AG20443 (cell line): ENCODE data around the gene ZNF710.
"Not testable (repeated sequence)": the region's sequence is repeated elsewhere in the genome, so short reads cannot be mapped to it uniquely, and the experiment has no call there.

Experiments
- DNase-seq: peaks from one replicate; pipeline ENCODE4 v3.0.0; 2012; ENCODE audit warnings: low spot score, mixed read lengths

Gene ZNF710

GRCh38 chr15:90062462-90062932, 61.4 kb downstream of the ZNF710 start:
- no peak for DNase-seq

- no peak for DNase-seq
Measured at GRCh38 chr15:90062973-90063769, 62.0 kb downstream of the ZNF710 start.

DNA sequence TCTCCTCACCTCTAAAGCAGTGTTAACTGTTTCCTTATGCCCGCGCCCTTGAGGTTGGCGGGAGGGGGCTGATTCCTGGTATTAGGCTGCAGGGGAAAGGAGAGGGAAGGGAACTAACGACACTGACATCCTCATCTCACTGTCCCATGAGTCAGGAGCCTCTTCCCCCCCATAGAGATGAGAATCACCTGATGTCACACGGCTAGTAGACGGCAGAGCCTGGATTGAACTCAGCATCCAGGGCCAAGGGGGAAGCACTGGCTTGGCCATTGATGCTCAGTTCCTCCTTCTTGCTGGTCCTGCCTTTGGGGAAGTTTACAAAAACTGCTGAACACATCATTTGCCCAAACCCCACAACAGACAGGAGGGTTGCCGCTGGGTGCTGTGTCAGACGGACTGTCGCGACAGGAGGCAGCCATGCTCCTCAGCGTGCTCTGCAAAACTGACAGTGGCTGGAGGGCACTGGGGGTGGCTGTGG, 62.7 kb downstream of the ZNF710 start:
- DNase-seq: no peak

- no peak for DNase-seq
Measured at GRCh38 chr15:90064911-90065681, 64.0 kb downstream of the ZNF710 start.

DNA sequence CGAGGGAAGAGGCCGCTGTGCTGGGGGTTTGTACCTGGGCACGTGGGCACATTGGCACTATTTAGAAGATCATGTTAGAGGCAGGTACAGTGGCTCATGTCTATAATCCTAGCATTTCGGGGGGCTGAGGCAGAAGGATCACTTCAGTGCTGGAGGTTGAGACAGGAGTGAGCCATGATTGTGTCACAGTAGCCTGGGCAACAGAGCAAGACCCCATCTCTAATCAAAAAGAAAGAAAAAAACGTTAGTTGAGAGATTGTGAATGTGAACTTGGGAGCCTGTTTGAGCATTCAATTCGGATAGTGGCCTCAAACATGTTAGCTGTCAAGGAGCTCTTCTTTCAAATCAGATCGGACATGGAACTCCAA, 64.5 kb downstream of the ZNF710 start:
- DNase-seq: no peak

DNA sequence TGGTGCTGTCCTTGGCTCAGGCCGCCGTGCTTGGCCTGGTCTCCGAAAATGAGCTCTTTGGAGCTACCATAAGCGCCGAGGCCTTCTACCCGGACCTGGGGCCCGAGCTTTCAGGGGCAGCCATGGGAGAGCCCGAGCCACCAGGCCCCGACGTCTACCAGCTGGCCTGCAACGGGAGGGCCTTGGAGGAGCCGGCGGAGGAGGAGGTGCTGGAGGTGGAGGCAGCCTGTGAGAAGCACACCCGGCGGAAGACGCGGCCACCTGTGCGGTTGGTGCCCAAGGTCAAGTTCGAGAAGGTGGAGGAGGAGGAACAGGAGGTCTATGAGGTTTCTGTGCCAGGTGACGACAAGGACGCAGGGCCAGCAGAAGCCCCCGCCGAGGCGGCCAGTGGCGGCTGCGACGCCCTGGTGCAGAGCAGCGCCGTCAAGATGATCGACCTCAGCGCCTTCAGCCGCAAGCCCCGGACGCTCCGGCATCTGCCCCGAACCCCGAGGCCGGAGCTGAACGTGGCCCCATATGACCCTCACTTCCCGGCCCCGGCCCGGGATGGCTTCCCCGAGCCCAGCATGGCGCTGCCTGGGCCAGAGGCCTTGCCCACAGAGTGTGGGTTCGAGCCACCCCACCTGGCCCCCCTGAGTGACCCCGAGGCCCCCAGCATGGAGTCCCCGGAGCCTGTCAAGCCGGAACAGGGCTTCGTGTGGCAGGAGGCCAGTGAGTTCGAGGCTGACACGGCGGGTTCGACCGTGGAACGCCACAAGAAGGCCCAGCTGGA, 66.2 kb downstream of the ZNF710 start:
- DNase-seq: no peak

- DNase-seq: no peak
Measured at GRCh38 chr15:90067953-90068606, 67.0 kb downstream of the ZNF710 start.

GRCh38 chr15:90070623-90071022, 69.5 kb downstream of the ZNF710 start:
- not testable (repeated sequence) for DNase-seq

GRCh38 chr15:90071220-90071807, 70.2 kb downstream of the ZNF710 start:
- DNase-seq: peak; percentile 80

- no peak for DNase-seq
Measured at GRCh38 chr15:90072978-90073640, 72.0 kb downstream of the ZNF710 start.

GRCh38 chr15:90074023-90074422, 72.9 kb downstream of the ZNF710 start:
- no peak for DNase-seq

GRCh38 chr15:90074916-90075315, 73.8 kb downstream of the ZNF710 start:
- DNase-seq: no peak

GRCh38 chr15:90075420-90076289, 74.5 kb downstream of the ZNF710 start:
- DNase-seq: no peak

DNA sequence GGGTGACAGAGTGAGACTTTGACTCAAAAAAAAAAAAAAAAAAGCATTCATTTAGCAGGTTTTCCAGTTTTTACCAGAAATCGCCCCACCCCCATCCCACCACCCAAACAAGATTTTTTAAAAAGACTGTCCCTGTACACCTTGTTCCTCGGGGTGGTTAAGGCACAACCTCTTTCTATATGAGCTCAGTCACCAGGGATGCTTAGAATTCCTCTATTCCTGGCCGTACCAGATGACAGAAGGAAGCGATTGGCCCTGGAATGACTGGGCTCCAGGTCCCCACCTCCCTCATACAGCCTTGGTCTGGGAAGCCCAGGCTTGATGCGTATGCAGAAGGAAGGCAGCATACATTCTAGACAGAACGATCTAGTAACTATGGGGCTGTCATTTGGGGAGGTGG, 75.6 kb downstream of the ZNF710 start:
- DNase-seq: no peak

GRCh38 chr15:90078965-90079364, 77.8 kb downstream of the ZNF710 start:
- DNase-seq: no peak

DNA sequence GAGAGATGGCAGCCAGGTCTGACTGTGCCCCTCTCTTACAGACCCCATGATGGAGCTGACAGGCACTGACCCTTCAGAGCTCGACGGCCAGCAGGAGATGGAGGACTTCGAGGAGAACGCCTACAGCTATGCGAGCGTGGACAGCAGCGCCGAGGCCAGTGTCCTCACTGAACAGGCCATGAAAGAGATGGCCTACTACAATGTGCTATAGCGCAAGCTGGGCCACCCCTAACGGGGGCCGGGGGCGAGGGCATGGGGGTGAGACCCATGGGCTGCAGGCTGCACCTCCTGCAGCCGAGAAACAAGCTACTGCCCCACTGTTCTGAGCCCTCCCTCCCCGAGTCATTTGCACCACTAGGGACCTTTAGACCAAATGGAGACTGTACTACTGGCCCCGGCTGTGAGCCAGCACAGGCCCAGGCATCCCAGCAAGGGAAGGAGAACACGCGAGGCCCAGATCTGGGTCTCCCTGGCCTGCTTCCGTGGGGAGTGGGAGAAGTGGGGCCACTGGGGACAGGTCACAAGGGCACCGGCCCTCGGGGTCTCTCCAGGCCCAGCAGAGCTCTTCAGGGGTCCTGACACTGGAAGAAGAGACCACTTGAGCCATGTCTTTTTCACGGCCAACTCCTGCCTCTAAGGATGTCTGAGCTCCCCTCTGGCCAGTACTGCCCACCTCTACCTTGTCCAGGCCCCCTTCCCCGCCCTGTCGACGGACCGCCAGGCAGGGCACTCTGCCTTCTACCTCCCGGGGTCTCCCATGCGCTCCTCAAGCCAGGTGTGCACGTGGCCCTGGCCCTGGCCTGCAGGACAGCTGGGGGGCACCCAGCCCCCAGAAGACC, 78.7 kb downstream of the ZNF710 start:
- no peak for DNase-seq

GRCh38 chr15:90080458-90080755, 79.3 kb downstream of the ZNF710 start:
- no peak for DNase-seq

GRCh38 chr15:90080818-90081393, 79.8 kb downstream of the ZNF710 start:
- DNase-seq: no peak
